Inflammatory macrophage treated with lipopolysaccharide for 1 hour (primary cell): Measurements from ENCODE around the gene DUSP6.
A peak's percentile ranks its signal among the peaks of the same experiment; 100 is the strongest.
"Not testable (repeated sequence)": the region's sequence is repeated elsewhere in the genome, so short reads cannot be mapped to it uniquely, and the experiment has no call there.

Experiments used
- DNase-seq, 2 donors: peaks; one replicate each; pipeline ENCODE4 v3.0.0-alpha.2; 2020 to 2022

Gene DUSP6

DNA sequence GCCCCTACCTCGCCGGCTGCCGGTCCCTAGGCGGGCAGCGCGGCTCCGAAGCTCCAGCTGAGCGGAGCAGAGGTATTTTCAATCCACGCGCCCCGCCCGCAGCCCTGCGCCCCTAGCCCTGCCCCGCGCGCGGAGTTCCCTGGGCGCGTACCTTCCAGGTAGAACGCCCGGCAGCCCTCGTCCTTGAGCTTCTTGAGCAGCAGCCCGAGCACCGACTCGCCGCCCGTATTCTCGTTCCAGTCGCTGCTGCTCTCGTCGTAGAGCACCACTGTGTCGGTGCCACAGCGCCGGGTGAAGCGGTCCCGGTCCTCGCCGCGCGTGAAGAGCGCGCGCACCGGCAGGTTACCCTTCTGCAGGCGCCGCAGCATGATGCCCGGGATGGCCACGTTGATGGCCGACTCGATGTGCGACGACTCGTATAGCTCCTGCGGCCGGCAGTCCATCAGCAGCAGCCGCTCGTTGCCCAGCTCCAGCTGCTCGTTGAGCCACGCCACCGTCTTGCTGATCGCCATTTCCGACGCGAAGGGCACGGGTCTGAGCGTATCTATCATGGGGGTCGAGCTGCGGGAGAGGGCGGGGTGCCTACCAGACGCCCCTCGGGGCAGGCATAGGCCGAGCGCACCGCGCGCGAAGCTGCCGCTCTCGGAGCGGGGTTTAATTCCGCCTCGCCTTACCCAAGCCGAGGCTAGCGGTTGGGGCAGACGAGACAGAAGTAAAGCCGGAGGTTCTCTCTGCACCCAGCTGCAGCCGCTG lies 636 bp downstream of the DUSP6 start:
- no peak for DNase-seq

DNA sequence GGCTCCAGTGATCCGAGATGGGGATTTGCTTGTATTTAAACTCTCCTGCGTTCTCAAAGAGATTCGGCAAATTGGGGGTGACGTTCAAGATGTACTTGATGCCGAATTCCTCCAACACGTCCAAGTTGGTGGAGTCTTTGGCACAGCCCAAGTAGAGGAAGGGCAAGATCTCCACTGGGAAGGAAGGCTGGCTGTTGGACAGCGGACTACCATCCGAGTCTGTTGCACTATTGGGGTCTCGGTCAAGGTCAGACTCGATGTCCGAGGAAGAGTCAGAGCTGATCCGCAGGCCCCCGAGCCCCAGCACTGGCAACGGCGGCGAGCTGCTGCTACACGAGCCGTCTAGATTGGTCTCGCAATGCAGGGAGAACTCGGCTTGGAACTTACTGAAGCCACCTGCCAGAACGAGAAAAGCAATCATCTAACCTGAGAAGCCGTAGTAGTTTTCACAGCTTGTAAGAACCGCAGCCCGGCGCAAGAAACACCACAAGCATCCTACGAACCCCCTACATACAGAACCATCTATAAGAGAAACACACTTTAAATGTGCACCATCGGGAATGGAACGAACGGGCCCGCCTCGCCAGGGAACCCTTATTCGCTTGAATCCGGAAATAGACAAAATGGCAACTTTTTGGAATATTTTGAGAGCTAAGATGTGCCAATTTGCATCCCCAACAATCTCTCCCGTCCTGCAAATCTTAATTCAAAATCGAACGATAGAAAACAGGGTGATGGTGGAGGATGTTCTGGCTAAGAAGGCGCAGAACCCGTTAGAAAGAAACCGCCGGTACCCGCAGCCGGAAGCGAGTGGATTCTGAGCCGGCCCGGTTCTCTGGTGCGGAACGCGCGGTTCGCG lies 1.4 kb downstream of the DUSP6 start:
- DNase-seq, result peak in 1 of 2 donors; percentile 29

DNA sequence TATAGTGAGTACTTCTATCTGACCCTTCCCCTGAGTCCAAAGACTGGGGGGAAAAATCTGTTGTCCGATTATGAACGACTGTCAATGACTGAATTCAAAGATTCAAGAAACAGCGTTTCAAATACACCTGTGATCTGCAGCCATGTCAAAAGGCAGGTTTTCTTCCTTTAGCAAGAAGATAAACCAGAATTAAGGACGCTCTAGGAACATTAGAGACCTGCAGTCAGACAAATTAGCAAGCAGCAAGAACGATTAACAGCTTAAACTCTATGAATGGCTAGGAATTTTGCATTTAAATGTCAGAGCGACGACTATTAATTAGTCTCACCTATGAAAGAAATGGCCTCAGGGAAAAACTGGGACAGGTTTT lies 2.1 kb downstream of the DUSP6 start:
- DNase-seq, result no peak

DNA sequence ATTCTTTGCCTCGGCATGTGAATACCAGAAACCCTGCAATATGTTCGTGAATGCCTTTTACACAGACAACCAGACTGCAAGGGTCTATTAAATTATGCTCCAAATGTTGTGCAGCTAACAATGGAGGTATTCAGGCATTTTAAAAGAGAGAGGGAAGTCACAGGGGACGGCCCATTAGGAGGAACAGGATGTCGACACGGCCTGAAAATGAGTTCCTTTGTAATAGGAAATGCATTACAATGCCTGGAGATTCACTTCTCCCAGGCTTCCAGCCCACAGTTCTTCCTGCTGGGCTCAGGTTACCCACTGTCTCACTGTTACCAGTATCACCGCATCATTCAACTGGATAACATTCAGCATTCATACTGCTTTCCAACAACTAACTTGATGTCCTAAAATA lies 2.5 kb downstream of the DUSP6 start:
- peak; percentile 78 to 82 for DNase-seq

DNA sequence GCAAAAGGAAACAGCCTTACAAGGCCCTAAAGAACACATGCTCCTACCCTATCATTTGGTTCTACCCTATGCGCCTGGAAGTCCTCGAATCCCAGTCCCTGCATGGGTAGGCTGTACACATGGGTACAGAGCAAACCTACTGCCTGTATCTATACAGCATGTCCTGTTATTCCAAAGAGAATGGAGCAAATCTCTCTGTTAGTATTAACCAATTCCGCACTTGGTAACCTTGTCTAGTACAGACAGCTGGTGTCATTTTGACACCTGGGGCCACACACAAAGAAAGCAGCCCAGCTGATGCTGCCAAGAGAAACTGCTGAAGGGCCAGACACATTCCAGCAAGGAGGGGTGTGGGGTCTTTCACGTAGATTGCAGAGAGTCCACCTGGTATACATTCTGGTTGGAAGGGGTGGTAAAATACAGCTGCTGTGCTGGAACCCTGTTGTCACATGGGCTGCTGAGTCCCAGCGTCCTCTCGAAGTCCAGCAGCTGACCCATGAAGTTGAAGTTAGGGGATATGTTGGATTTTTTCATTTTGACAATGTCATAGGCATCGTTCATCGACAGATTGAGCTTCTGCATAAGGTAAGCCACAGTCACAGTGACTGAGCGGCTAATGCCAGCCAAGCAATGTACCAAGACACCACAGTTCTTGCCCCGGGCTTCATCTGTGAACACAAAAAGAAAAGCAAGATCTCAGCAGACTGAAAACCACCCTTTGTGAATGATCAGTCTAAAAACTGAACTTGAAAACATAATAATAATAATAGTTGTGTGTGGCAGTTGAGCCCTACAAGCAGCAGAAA lies 3.2 kb downstream of the DUSP6 start:
- DNase-seq, result no peak

DNA sequence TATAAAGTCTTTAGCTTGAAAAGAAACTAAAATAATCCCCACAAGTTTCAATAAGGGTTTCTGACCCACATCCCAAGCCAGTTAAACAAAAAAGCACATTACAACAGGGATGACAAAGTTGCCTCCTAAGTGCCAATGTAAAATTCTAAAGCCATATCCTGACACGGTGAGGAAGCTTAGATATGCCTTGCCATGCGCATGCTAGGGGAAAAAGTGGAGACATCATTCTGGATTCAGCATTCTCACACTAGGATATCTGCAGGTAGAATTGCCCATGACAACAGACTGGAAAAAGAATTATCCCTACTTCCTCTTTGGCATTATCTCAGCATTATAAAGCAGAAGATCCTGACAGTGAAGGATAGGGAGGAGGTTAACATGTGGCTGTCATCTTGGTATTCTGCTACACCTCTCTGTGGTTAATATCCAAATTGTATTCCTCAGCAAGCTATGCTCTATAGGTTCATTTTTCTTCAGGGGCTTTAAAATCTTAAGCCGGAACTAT lies 4.9 kb downstream of the DUSP6 start:
- peak in 1 of 2 donors; percentile 25 for DNase-seq

DNA sequence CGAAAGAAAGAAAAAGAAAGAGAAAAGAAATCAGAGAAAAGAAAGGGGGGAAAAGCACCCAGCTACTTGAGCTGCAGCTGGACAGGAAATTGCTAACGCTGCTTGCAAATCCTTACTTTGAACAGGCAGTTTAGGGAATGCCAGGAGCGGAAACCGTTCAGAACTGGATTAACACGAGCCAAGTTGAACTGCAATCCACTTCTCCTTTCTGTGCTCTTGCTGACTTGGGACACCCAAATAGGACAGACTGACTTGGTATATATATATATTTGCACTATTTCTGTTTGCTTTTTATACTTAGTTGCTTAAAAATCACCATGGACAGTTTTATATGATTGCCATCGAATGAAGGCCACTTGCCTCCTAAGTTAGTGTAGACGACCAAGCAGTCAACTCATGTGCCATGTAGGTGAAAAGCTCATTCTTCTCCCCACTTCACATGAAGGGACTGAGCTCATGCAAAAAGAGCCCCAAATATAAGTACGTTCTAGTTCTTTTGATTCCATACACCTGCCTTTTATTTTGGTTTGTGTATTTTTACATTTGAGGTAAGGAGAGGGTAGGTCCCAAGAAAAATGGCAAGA lies 5.5 kb downstream of the DUSP6 start:
- peak; percentile 46 to 52 for DNase-seq

DNA sequence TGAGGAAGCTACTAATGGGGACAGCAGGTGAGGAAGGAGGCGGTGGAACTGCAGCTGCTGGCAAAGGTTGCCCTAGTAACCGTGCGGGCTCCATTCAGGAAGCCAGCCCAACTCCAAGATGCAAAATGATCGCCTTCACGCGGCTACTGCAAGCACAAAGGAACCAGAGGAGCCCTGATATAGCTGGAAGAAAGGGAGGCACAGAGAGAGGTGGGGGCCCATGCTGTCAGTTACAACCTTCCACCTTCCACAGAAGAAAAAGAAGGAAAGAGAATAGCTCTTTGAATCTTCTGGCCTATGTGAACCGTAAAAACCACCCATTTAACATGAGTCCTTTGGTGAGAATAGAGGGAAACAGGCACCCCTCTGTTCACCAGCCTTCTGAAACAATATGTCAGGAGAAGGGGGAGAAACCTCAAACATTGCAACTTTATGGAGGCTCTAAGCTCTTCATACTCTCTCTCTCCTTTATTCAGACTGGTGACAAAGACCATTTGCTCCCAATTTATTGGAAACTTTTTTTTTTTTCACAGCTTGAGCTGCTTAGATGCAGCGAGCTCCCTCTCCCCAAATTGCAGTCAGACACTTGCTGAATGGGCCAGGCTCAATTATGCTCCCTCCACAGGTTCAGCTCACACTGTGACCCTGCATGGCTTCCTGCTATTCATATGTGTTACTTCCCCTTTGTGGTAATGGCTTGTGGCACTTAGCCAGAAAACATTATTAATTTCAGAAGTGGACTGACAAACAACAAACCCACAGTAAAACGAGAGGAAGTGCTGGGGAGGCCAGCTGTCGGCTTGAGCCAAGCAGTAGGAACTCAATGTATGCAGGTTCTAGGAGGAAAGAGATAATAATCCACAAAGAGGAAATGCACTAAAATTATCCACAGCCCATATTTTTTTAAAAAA lies 6.2 kb downstream of the DUSP6 start:
- DNase-seq, result peak; percentile 92 to 95

DNA sequence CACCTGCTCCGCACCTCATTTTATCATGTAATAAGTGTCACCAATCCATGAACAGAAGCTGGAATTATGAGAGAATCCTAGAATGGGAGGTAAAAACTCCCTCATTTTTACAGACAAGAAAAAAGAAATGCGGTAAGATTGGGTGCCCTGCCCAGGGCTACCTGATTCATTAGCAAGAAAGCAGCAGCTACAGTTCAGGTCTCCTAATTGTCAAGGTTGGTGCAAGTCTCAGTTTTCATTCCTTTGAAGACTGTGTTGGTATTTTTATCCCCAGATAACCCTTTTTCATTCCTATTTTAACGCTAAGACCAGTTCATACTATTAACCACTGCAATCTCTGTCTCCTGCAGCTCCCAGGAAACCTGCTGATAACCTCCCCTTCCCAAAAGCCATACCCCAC lies 6.9 kb downstream of the DUSP6 start:
- no peak for DNase-seq

DNA sequence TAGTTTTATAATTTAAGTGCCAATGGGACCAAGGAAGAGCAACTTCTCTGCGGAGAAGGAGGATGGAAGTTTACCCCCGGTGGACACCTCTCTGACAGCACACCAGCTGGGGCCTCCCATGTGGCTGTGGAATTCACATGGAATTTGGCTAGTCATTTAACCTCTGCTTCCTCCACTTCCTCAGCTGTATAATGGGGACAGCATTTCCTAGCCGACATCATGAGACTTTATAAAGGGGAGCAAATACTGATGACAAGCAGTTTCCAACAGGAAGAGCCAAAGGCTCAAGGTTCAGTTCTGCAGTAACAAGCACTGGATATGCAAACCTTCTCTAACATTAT lies 7.5 kb downstream of the DUSP6 start:
- no peak for DNase-seq

DNA sequence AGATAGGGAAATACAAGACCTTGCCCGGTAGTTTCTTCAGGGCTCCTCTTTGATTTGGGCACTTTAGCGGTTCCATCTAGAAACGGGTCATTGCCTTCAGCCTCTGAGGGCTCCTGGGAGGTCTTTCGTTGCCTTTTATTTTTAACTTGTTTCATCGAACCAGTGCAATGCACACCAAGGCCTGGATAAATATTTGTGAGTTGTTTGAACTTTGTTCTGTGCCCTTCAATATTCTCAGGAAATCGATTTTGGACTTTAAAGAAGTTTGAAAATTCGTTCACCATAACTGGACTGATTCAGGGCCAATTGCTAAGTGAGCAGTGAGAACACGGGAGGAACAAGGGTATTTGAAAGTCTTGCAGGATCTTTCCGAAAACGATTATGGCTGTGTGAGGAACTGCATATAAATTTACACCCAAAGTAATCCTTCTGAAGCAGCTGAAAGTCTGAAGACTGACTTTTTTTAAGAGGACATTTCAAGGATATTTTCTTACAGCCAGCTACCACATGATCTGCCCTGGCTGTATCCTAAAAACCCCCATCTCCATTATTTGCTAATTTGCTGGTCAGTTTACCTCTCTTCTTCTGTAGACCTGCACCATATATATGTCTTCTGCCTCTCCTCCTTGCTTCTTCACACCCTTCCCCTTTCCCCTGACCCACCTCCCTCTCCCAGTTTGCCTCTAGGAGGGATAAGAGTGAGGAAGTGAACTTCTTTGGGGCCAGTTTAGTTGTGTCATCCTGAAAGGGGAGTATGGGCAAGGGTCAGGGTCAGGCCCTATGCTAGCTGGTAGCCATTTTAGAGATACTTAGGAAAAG lies 8.0 kb downstream of the DUSP6 start:
- DNase-seq, result no peak

DNA sequence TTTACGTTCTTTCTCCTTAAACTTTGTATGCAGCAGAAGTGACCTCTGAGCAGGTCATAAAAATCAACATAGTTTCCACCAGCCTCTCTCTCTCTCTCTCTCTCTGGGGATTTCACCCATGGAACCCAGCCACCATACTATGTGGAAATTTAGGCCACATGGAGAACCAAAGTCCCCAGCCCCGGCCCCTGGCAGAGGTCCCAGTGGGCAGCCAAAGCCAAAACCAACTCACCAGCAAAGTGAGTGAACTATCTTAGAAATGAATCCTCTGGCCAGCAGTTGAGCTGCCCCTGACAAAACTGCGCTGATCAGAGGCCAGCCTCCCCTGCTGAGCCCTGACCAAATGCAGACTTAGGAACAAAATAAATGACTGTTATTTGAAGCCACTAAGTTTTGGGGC lies 9.2 kb downstream of the DUSP6 start:
- DNase-seq, result no peak

DNA sequence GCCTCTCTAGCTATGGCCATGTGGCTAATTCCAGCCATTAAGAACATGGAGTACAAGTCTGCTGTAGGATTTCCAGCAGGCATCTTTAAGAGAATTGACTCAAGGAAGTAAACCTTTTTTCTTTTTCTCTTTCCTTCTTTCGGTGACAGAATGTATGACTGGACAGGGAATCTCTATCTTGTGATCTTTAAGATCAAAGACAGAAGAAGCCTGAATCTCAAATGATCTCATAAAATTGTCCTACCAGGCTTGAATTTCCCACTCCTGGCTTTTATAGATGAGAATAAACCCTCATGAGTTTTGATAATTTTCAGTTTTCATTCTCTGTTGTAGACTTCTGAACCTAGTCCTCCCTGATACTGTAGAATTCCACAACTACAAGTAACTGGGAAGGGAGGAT lies 11.4 kb downstream of the DUSP6 start:
- no peak for DNase-seq

DNA sequence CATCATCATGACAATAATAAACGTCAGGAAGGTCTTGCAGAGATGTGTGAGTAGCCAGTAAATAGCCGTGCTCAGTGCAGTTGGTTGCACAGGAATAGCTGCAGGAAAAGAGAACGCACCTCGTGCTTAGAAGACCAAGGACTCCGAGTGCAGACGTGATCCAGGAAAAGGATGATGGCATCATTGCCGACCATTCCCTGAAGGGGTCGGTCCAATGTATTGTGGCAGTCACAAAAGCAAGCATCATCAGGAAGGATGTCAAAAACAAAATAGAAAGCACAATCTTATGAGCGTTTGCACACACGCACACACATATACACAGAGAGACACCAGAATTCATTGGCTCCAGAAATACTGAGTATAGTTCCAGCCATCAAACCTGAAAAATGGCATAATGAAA lies 12.8 kb downstream of the DUSP6 start:
- no peak for DNase-seq

DNA sequence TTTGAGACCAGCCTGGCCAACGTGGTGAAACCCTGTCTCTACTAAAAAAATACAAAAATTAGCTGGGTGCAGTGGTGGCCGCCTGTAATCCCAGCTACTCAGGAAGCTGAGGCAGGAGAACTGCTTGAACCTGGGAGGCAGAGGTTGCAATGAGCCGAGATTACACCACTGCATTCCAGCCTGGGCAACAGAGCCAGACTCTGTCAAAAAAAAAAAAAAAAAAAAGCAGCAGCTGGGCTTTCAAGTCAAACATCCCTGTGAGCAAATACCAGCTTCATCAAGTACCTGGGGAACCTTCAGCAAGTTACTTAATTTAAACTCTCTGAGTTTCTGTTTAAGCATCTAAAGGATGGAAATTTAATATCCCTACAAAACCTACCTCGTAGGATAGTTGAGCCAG lies 15.2 kb downstream of the DUSP6 start:
- DNase-seq, result not testable (repeated sequence)

DNA sequence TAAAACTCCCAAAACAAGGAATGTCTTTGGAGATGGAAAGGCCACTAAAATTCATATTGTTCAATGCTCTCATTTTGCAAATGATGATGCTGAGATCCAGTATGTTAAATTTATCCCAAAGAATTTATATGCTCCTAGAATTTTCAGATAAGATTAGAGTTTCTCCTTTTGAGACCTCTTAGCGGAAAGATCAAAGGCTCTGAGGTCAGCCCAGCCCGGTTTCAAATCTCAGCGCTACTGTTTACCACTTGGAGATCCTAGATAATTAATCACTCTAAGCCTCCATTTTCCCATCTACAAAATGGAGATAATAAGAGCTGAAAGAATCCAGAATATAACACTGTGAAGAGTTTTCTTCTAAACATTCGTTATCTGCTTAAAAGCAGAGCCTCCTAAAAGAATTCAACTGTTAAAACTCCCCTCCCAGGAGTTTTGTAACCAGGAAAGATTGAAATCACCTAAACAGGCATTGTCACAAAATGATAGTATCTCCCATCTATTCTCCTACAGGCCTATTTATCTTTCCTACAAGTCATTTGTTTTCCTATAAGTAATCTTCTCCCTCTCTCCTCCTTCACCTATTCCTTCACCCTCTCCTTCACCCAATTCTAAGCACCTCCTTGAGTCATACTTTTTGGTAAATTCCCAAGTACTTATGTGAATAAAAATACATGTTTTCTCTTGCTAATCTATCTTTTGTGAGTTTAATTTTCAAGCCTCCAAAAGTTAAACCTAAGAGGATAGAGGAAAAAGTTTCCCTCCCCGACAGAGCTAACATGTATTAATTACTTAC lies 16.7 kb downstream of the DUSP6 start:
- no peak for DNase-seq

DNA sequence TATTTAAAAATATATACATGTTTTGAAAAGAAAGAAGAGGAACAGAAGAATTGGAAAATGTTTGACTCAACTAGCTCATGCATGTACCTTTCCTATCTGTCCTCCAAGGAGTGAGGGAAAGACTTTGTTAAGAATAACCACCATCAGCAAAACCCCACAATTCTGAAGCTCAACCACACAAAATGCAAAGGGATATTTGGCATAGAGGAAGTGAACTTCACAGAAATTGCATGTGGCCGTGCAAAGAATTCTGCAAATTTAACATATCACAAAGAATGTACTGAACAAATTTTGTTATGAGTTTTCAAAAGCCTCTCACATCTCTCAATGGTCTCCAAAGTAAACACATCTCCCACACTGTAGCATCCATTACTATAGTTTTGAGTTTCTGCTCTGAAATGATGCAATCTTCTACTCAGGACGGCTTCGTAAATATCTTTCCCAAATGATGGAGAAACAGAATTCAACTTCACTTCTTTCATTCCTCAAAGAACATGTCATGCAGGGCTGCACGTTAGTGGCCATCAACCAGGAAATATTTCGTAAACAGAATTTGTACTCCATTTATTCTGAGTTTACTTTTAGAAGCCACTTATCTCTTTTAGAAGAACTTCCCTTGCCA lies 17.6 kb downstream of the DUSP6 start:
- no peak for DNase-seq

DNA sequence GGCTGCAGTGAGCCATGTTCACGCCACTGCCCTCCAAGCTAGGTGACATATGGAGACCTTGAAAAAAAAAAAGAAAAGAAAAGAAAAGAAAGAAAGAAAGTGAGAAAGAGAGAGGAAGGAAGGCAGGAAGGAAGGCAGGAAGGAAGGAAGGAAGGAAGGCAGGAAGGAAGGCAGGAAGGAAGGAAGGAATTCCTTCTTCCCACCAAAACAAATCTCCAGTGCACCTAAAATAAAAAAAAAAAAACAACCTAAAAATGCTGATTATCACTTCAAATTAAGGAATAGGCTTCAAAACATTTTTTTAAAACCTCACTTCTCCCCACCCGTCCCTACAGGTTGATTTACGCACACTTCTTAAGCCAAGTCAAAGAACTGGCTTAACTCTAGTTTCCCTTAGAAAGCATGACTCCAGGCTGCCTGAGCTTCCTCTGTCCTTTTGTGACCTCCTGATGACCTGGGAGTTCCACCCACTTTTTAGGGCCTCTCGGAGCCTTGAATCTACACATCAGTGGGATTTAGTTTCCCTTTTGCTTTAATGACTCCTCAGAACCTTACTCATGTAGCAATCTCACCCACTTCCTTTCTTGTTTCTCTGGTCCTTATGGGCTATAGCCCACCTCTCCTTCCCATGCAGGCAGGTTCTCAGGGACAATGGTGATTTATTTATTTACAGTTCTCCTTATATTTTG lies 18.6 kb downstream of the DUSP6 start:
- DNase-seq, result peak; percentile 90 to 95
